ENCODE results near the gene STAT3. TPM values are rescaled to one million over a fixed set of nuclear protein-coding genes. Genes with fewer than 3 reads are reported as not detected.

The STAT3 gene
- total and polyA plus RNA-seq, 2 donors (not counting 3 experiments of a cell fraction or from before 2014, with no cell fraction given) = 59.1 to 124 TPM

DNA sequence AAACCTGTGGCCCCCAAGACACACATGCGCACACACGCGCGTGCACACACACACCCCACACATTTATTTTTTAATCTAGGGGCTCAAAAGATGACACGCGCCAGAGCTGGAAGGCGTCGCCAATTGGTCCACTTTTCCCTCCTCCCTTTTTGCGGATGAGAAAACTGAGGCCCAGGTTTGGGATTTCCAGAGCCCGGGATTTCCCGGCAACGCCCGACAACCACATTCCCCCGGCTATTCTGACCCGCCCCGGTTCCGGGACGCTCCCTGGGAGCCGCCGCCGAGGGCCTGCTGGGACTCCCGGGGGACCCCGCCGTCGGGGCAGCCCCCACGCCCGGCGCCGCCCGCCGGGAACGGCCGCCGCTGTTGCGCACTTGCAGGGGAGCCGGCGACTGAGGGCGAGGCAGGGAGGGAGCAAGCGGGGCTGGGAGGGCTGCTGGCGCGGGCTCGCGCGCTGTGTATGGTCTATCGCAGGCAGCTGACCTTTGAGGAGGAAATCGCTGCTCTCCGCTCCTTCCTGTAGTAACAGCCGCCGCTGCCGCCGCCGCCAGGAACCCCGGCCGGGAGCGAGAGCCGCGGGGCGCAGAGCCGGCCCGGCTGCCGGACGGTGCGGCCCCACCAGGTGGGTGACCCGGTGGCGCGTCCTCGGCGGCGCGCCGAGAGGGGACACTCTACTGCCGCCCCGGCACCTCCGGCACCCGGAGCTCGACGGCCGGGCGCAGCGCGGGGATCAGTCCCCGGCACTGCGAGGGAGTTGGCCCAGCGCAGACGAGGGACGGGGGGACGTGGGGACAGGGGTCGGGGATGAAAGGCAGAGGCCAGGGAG is 100.1 kb downstream of the STAT3 start, which contains the start of gene STAT5A:
TSS of gene STAT5A (plus strand) at position 522 of the 826 bp plus-strand sequence. CDS start 914 bp downstream, outside the sequence.
- DNase-seq (ENCODE audit: low read depth, low spot score) (peak; percentile 88), FAIRE-seq (peak; percentile 81)
- Histone ChIP-seq H2AFZ (ENCODE audit: low read depth, low read length) (peak within 1 kb of the TSS; percentile 69), H3K36me3 (ENCODE audit: control insufficient read depth in 2 of 2, extremely low read depth in 1 of 2, insufficient read depth in 2 of 2, low read length in 2 of 2) (no peaks in the 10 kb centered on the region), H4K20me1 (replicated peaks; ENCODE audit: control insufficient read depth, extremely low read depth, insufficient read depth, low read length) (no peaks in the 10 kb centered on the region), H3K79me2 (ENCODE audit: control insufficient read depth, insufficient read depth, low read length) (no peaks in the 10 kb centered on the region), H3K9me1 (replicated peaks; ENCODE audit: control insufficient read depth, extremely low read depth, insufficient read depth, low read length) (no peaks in the 10 kb centered on the region), H3K4me1 (ENCODE audit: control insufficient read depth, extremely low read depth, insufficient read depth, low read length) (peaks cover 14% of the 10 kb centered on the region), H3K9me3 (replicated peaks; ENCODE audit: control insufficient read depth, insufficient read depth, low read length) (no peaks in the 10 kb centered on the region), H3K9ac (replicated peaks; ENCODE audit: extremely low read depth, insufficient read depth, low read length) (peak within 1 kb of the TSS; percentile 69), H3K27me3 (ENCODE audit: control insufficient read depth in 2 of 2, insufficient read depth in 2 of 2, low read length in 2 of 2) (no peaks in the 10 kb centered on the region), H3K4me3 (replicated peaks in 1 of 3; ENCODE audit: insufficient read depth in 1 of 3, low read depth in 1 of 3, low read length in 3 of 3) (peak within 1 kb of the TSS; percentile 23 to 59 (median 30)), H3K4me2 (ENCODE audit: insufficient read depth, low read length) (peak within 1 kb of the TSS; percentile 54), H3K27ac (ENCODE audit: insufficient read depth, low read depth, low read length) (peak within 1 kb of the TSS; percentile 42)
- BruUV-seq (replicated peaks) = no TSS peak
- TF ChIP-seq JUN (IDR thresholded peaks at IDR 0.05; ENCODE audit: borderline replicate concordance, insufficient read depth, insufficient read length, low read depth) = no peak
- TF ChIP-seq, protein P1, sequence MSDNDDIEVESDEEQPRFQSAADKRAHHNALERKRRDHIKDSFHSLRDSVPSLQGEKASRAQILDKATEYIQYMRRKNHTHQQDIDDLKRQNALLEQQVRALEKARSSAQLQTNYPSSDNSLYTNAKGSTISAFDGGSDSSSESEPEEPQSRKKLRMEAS (IDR thresholded peaks at IDR 0.05; ENCODE audit: insufficient read depth, insufficient read length) = no peak
- TF ChIP-seq FOS (IDR thresholded peaks at IDR 0.05; ENCODE audit: borderline replicate concordance, insufficient read depth, low read length) = no peak
- no peak for TF ChIP-seq MYC (IDR thresholded peaks at IDR 0.05; ENCODE audit: low read depth, low read length)
- TF ChIP-seq POLR2AphosphoS5 (IDR thresholded peaks at IDR 0.05; ENCODE audit: insufficient read depth, low read depth, low read length) = peak; percentile 69
- TF ChIP-seq, protein P2, sequence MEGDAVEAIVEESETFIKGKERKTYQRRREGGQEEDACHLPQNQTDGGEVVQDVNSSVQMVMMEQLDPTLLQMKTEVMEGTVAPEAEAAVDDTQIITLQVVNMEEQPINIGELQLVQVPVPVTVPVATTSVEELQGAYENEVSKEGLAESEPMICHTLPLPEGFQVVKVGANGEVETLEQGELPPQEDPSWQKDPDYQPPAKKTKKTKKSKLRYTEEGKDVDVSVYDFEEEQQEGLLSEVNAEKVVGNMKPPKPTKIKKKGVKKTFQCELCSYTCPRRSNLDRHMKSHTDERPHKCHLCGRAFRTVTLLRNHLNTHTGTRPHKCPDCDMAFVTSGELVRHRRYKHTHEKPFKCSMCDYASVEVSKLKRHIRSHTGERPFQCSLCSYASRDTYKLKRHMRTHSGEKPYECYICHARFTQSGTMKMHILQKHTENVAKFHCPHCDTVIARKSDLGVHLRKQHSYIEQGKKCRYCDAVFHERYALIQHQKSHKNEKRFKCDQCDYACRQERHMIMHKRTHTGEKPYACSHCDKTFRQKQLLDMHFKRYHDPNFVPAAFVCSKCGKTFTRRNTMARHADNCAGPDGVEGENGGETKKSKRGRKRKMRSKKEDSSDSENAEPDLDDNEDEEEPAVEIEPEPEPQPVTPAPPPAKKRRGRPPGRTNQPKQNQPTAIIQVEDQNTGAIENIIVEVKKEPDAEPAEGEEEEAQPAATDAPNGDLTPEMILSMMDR (IDR thresholded peaks at IDR 0.05; ENCODE audit: extremely low read depth in 1 of 2, insufficient read depth in 1 of 2, low read depth in 1 of 2, low read length in 2 of 2) = no peak
- TF ChIP-seq POLR2A (IDR thresholded peaks at IDR 0.05; ENCODE audit: low read depth, low read length) = peak; percentile 59
- TF ChIP-seq EZH2 (IDR thresholded peaks at IDR 0.05; ENCODE audit: borderline replicate concordance, low read depth, low read length, severe bottlenecking) = no peak
- ChIA-PET POLR2A (no interaction called here), CTCF (interaction anchor here (0.9 to 9.6 kb wide), 2 partner anchors 11 to 65 kb away, joined by 3 to 89 read pairs; no protein-coding TSS in a partner anchor)
- dilution Hi-C loops (cut with MboI; ENCODE audit: extremely low pct_ligation_motif_present, low sequenced_read_pairs) (no loop called here), intact Hi-C loops (cut with micrococcal nuclease) (no loop called here)
